HG03095 (cell line): Measurements from ENCODE around the gene ATPAF1.
"Not testable (repeated sequence)": the region's sequence is repeated elsewhere in the genome, so short reads cannot be mapped to it uniquely, and the experiment has no call there.

ENCODE experiments used
- ATAC-seq: cut with Tn5 transposase; IDR thresholded peaks from one replicate; pipeline ENCODE4 v1.9.1; 2021; ENCODE audit warnings: moderate library complexity; ENCODE audit not compliant: unreplicated experiment

ATPAF1 gene, protein sequence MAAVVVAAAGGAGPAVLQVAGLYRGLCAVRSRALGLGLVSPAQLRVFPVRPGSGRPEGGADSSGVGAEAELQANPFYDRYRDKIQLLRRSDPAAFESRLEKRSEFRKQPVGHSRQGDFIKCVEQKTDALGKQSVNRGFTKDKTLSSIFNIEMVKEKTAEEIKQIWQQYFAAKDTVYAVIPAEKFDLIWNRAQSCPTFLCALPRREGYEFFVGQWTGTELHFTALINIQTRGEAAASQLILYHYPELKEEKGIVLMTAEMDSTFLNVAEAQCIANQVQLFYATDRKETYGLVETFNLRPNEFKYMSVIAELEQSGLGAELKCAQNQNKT

DNA sequence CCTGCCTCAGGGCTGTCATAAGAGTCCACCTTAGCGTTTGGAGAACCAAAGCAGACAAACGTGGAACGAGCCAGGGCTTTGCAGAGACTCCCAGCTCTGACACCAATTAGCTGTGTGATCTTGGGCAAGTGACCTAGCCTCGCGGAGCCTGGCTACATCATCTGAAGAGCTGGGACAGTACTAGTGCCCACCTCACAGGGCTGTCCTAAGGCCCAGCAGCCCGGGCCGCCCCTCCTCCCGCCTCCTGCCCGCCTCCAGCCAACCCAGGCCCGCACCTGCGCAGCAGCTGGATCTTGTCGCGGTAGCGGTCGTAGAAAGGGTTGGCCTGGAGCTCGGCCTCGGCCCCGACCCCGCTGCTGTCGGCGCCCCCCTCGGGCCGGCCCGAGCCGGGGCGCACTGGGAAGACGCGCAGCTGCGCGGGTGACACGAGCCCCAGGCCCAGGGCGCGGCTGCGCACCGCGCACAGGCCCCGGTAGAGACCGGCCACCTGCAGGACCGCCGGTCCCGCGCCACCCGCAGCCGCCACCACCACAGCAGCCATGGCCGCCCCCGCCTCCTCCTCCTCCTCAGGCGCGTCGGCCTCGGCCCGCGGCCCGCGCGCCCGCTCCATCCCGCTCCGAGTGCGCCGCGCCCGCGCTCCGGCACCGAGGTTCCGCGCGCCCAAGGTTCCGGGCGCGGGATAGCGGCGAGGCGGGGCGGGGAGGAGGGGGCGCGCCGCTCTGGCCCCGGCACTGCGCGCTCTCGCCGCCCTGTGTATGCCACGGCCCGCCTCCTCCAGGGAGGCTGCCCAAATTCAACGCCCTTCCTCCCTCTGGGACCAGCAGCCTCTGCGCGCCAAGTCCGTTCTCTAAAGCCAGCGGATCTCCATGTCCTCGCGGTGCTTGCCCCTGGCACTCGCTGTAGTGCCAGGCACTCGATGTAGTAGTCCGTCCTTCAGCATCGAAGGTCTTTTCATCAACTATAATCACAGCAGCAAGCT, at the start of gene ATPAF1:
ATPAF1 (minus strand) TSS at position 583 of the 979 bp plus-strand sequence; CDS start at position 541, 42 bp downstream.
- peak; percentile 71 for ATAC-seq

DNA sequence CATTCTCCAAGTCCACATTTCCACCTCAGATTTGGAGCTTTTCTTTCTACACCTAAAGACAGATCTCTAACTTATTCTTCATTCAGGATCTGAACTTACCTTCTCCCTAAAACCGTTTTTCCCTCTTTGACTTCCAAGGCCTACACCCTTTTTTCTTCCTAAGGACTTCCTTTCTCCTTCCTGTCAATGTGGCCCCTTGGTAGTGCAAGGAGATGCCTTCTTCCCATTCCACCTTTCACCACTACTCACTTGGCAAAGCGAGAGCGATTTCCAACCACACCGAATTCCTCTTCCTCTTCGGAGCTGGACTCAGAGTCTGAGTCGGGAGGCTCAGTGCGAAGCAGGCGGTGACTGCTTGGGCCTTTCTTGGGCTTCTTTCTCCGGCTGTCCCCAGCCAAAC, 49.5 kb upstream of the ATPAF1 start:
- no peak for ATAC-seq

DNA sequence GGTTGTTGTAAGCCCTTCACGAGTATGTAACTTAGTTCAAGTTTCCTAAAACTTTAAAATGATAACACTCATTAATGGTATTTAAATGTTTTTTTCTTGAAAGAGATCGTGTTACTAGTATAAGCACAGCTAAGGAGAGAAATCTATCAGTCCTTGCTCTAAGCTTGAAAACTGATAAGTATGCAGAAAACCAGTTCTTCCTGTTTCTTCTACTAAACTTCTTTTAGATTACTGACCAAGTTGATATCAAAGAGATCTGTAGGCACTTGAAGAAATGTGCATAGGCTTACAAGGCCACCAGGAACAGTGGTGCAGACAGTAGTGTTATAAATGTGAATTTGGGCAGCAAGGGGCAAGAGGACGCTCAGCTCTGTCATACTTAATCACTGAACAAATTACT, 46.8 kb upstream of the ATPAF1 start:
- ATAC-seq = no peak

DNA sequence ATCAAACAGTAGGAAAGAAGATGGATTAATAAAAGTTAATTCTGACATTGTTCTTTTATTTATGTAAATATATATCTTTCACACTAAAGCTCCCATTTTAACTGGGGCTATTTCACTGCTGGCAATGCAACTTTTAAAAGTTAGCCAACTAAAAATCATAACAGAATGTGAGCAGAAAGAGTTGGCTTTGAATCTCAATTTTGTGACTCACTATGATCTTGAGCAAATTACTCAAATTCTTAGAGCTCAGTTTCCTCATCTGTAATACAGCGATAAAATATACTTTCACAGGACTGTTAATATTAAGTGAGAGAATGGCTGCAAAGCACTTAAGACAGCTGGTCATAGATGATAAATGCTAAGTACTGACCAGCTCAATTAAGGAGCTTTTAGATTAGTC, 40.0 kb upstream of the ATPAF1 start:
- ATAC-seq = no peak

DNA sequence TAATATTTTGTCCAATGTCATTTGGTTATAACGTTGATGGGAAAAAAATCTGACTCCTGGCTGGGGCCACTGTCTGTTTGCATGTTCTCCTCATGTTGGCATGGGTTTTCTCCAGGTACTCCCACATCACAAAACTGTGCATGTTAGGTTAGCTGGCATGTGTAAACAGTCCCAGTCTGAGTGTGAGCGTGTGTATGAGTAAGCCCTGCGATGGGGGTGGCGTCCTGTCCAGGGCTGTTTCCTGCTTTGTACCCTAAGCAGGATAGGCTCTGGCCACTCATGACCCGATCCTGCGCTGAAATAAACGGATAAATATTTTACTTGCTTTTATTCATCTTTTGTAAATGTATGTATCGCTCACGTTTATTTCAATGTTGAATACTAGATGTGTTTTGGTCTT, 37.2 kb upstream of the ATPAF1 start:
- no peak for ATAC-seq

DNA sequence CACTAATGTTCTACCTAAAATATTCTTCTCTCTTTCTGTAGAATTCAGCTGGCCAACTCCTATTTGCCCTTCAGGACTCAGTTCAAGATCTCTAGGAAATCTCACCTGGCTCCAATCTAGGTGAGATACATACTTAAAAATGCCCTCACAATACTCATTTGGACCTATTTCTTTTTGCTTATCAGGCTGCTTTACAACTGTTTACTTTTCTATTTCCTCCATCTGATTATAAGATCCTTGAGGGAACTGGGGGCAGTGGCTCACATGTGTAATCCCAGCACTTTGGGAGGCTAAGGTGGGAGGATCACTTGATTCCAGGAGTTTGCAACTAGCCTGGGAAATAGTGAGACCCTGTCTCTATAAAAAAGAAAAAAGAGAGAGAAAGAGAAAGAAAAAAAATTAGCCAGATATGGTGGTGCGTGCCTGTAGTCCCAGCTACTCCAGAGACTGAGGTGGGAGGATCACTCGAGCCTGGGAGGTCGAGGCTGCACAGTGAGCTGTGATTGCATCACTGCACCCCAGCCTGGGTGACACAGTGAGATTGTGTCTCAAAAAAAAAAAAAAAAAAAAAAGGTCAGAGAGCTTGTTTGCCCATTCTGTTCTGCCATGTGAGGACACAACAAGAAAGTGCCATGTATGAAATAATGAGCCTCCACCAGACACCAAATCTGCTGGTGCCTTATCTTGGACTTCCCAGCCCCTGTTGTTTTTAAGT, 35.9 kb upstream of the ATPAF1 start:
- ATAC-seq = no peak

DNA sequence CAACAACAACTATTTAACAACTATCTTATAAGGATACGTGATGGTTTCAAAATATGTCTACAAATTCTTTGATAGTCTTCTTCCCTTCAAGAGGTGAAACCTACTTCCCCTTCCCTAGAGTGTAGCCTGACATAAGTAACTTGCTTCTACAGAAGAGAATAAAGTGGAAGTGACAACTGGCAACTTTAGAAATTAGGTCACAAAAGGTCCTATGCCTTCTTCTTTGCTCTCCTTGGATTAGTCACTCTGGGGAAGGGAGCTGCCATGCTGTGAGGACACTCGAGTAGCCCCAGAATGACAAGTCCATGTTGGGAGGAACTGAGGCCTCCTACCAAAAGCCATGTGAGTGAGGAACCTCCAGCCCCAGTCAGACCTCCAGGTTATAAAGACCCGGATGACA, 31.5 kb upstream of the ATPAF1 start:
- ATAC-seq = no peak

DNA sequence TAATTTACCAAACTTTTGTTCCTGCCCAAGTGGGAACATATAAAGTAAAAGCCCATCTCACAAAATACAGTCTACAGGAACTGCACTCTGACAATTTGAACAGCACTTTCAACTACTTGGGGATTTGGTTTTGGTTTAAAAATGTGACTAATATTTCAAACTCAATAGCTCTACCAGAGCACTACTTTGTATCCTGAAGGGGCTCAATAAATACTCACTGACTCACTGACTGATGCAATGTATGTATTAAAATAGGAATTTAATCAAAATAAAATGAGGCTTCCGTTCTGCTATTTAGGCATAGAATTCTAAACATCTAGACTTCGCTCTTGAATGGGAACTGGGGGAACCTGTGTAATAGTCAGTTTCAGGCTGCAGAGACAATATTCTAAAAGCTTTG, 28.9 kb upstream of the ATPAF1 start:
- ATAC-seq = no peak

DNA sequence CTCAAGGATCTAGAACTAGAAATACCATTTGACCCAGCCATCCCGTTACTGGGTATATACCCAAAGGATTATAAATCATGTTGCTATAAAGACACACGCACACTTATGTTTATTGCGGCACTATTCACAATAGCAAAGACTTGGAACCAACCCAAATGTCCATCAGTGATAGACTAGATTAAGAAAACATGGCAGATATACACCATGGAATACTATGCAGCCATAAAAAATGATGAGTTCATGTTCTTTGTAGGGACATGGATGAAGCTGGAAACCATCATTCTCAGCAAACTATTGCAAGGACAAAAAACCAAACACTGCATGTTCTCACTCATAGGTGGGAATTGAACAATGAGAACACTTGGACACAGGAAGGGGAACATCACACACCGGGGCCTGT, 26.5 kb upstream of the ATPAF1 start:
- ATAC-seq = not testable (repeated sequence)

DNA sequence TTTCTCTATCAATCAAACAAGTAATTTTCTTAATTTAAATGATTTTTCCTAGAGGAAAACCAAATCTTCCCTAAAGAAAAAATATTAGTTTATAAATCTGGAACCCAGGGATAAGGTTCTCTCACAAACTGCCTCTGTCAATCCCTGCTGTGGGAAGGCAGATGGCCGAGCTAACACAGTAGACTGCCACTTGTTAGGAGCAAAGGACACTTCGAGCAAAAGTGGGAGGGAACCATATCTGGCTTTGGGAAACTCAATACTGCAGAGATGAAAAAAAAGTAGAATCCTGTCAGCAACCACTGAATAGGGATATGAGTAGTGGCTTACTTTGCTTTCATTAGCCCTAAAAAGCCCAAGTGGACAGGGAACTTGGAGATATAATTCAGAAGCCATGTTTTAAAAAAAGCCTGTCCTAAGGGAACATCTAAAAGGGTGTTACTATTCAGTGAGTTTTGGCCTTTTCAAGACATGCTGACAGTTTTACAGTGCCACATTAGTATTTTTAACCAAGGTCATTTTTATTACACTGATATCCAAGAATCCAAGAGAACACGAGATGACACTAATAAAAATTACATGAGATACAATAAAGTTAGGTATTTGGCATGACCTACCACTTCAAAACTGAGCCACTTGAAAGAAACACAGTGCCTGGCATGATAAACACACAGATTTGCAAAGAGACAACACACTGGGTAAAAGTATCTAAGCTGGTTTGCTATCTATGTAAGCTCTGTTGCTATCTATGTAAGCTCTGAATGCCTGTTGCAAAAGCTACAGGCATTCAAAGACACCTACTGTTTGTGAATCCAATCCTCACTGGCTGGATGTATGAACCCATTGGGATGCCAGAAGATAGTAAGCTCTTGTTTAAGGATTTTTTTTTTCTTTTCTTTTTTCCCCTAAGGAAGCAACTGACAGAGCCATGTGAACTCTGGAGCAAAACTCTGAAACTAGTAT, 24.9 kb upstream of the ATPAF1 start:
- no peak for ATAC-seq

DNA sequence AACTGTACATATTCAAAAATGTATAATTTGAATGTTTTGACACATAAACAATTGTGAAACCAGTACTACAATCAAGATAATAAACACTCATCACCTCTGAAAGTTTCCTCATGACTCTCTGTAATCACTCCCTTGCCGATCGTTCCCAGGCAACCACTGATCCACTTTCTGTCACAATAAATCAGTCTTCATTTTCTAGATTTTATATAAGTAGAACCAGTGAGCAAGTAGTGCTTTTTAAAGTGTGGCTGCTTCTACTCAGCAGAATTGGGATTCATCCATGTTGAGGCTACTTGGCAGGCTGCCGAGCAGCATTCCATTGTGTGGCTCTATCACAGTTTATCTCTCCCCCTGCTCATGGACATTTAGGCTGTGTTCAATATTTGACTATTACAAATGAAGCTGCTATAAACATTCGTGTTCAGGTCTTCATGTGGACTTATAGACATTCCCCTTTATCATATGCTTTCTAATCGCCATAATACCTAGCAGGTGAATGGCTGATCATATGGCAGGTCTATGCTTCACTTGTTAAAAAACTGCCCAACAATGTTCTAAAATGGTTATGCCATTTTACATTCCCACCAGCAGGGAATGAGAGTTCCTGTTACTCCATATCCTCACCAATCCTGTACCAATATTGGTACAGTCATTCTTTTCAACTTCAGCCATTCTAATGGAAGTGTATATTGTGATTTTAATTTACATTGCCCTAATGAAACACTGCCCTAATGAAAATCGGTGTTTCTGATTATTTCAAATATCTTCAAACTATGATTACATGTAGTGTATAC, 24.0 kb upstream of the ATPAF1 start:
- ATAC-seq = no peak

DNA sequence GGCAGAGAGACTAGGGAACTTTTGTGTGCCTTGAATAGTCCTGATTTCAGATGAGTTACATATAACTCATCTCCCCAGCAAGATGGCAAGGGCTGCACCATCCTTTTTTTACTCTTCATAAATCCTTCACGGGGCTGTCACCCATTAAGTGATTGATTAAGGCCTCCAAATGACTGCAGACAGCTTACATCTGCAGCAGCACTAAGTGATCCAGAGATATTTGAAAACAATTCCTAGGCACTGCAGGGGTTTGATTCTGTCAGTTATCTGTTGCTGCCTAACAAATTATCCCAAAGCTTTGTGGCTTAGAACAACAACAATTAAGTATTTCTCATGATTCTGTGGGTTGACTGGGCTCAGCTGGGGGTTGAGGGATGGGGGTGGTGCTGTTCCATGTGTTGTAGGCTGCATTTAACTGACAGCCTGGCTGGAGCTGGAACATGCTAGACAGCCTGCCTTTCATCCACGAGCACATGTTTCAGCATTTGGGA, 22.8 kb upstream of the ATPAF1 start:
- no peak for ATAC-seq

DNA sequence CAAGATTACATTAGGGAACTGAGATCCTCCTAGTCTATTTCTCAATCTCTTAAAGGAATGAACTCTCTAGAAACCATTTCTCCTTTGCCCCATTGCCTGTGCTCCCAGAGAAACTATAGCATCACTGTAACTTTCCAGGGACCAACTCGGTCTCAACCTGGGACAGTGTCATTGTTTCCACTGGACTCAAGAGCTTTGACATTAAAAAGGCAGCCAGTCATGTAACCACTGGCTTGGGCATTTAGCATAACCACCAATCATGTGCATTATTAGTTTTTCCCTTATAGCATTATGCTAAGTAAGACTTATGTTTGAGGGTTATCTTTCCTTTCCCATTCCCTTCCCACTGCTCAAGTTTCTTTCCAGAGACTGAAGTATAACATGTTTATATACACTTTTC, 21.7 kb upstream of the ATPAF1 start:
- no peak for ATAC-seq

DNA sequence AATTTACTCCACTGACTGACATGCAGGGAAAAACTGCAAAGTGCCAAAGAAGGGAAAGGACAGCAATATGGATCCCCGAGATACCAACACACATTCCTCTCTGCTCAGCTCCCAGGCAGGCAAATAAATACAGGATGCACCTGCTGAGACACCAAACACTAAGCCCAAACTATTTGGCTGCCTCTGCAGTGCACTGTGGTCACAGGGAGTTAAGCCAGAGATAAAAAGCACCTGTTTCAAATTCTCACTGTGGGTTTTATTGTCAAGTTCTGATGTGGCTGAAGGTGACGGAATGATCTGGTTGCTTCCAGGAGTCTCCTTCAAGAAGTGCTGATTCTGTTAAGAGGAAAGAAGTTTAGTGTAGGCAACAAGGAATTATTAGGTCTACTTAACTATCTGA, 21.2 kb upstream of the ATPAF1 start:
- no peak for ATAC-seq

DNA sequence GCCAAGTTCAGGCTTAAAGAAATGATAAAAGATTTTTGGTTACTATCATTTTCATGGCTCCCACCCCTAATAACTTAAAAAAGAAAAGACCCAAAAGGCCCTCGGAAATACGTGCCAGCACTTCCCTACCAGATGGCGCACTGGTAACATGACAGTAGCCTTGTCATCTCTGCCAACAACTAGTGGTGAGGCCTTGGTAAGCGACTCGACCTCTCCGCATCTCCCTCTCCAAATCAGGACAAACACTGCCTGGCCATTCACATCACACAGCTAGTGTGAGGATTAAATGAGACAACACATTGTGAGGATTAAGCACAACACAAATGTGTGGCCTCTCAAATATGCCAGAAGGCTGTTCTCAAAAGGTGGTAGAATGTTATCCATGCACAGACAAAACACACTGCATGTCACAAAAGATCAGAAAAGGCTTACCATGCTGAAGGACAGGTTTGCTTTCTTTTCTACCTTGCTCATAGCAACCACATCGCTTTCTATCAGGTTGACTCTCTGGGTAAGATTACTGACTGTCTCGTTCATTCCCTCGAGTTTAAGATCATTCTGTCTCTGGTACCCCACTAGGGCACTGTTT, 19.9 kb upstream of the ATPAF1 start:
- ATAC-seq = no peak

DNA sequence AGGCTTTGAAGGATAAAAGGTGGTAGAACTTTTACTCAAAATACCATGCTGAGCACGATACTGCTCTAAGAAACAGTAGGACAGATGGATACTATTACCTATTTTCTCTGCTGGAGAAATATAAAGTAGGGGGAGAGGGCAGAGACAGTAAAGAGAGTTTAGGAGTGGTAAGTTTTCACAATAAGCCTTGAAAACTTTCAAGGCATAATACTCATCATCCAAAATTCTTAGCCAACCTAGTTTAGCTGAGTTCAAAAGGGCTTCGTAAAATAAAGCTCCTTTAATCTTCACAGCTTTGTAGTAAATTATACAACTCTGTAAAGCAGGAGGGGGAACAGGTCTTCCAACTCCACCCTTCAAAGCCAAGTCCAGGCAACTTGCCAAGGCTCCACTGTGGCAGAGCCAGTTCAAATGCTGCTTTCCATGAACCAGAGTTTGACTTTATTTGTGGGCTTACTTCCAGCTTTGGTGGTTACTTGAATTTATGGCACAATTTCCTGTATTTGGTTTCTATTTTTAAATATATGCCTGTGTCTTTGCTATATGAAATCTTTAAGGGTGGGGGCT, 19.0 kb upstream of the ATPAF1 start:
- no peak for ATAC-seq

DNA sequence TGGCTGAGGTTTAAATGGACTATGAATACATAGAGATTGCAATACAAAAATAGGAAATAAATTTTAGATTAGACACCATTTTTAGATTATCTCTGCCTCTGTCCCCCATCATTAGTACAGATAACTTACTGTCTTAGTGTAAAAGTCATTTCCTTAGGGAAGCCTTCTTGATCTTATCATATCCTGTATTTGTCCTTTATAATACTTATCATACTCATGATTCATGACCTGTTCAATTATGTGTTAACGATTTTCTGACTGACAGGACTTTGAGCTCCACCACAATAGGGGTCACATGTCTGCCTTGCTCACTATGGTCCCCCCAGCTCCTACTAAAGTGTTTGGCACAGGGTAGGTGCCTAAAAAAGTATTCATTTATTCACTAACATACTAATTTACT, 18.1 kb upstream of the ATPAF1 start:
- no peak for ATAC-seq

DNA sequence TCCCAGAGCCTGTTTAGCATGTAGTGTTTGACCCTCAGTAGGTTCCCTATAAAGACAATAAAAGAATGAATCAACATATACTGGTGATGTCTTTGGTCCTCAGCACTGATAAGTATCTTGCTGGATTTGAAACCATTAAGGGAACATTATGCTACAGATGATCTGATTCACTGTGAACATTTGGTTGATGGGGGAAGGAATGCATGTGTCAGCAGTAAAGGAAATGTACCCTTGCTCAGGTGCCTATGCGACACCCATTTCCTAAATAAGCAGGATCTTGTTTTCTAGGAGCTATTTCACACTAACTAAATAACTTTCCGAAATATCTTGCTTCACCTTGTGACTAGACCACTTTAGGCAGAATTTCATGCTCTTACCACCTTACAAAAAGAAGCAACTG, 16.5 kb upstream of the ATPAF1 start:
- ATAC-seq = no peak

DNA sequence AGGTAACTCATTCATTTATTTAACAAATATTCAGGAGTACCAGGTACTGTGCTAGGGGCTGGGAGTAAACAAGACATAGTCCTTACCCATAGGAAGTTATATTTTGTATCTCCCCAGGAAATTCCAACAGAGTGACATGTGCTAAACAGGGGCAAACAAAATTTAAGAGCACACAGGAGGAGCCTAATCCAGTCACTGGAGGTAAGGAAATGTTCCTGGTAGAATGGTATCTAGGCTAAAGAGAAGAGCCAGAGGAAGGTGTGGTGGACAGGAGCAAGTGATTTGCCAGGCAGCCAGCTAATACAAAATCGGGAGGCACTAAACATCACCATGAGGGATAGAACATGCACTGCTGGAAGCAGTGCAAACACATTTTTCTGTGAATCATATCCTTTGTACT, 13.9 kb upstream of the ATPAF1 start:
- ATAC-seq = no peak
